ENCODE measurements around the gene GID8. TPM values are rescaled to one million over a fixed set of nuclear protein-coding genes. Genes with fewer than 3 reads are reported as not detected.

Gene GID8
- total RNA-seq, 1 donor from 2014 or later: 9.2 TPM

GRCh38 chr20:62982124-62983075 is 44.5 kb downstream of the GID8 start:
- Histone ChIP-seq H3K4me3 (no peak overlapping the region), H3K36me3 (no peaks in the 10 kb centered on the region), H3K27me3 (no peaks in the 10 kb centered on the region), H3K9me3 (no peaks in the 10 kb centered on the region), H3K27ac (no peak overlapping the region), H3K4me1 (no peaks in the 10 kb centered on the region)
- intact Hi-C loops (cut with DNase I): no loop called here
- DNase-seq (ENCODE audit: low spot score in 2 of 2): no peak
- TF ChIP-seq CTCF (IDR thresholded peaks at IDR 0.05): no peak

GRCh38 chr20:62983210-62983609 is 45.3 kb downstream of the GID8 start:
- TF ChIP-seq CTCF (IDR thresholded peaks at IDR 0.05): no peak
- Histone ChIP-seq H3K36me3 (no peaks in the 10 kb centered on the region), H3K27me3 (no peaks in the 10 kb centered on the region)

GRCh38 chr20:62984666-62985443 is 46.9 kb downstream of the GID8 start:
- DNase-seq (ENCODE audit: low spot score in 2 of 2): no peak

More at GRCh38 chr20:62983210-62983609, 45.3 kb downstream of the GID8 start:
- no peak overlapping the region for H3K27ac ChIP-seq
- intact Hi-C loops (cut with DNase I): no loop called here
- H3K4me1 ChIP-seq: no peaks in the 10 kb centered on the region
- DNase-seq (ENCODE audit: low spot score in 2 of 2): no peak
- H3K4me3 ChIP-seq: no peak overlapping the region
- H3K9me3 ChIP-seq: no peaks in the 10 kb centered on the region

DNA sequence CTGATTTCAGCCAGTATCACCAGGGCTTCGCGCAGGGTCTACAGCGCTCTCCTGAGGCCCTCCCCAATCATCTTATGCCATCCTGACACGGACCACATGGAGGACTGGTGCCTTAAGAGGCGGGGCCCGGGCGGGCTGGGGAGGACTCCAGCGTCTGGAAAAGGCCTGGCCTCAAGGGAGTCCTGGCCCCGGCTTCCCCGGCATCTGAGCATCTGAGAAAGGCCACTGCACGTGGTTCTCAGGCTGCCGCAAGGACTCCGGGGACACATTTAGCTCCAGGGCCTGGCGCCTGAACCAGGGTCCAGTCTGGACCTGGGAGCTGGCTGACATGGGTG is 47.5 kb downstream of the GID8 start:
- no peaks in the 10 kb centered on the region for H3K4me1 ChIP-seq
- no peaks in the 10 kb centered on the region for H3K9me3 ChIP-seq
- intact Hi-C loops (cut with DNase I): no loop called here
- no peak for TF ChIP-seq CTCF (IDR thresholded peaks at IDR 0.05)
- H3K27me3 ChIP-seq: no peaks in the 10 kb centered on the region
- H3K27ac ChIP-seq: no peak overlapping the region
- H3K4me3 ChIP-seq: no peak overlapping the region
- no peaks in the 10 kb centered on the region for H3K36me3 ChIP-seq
- DNase-seq (ENCODE audit: low spot score in 2 of 2): no peak

More at GRCh38 chr20:62984666-62985443, 46.9 kb downstream of the GID8 start:
- no peak for TF ChIP-seq CTCF (IDR thresholded peaks at IDR 0.05)
- Histone ChIP-seq H3K9me3 (no peaks in the 10 kb centered on the region), H3K4me1 (no peaks in the 10 kb centered on the region), H3K27me3 (no peaks in the 10 kb centered on the region), H3K36me3 (no peaks in the 10 kb centered on the region), H3K4me3 (no peak overlapping the region), H3K27ac (no peak overlapping the region)
- intact Hi-C loops (cut with DNase I): no loop called here

DNA sequence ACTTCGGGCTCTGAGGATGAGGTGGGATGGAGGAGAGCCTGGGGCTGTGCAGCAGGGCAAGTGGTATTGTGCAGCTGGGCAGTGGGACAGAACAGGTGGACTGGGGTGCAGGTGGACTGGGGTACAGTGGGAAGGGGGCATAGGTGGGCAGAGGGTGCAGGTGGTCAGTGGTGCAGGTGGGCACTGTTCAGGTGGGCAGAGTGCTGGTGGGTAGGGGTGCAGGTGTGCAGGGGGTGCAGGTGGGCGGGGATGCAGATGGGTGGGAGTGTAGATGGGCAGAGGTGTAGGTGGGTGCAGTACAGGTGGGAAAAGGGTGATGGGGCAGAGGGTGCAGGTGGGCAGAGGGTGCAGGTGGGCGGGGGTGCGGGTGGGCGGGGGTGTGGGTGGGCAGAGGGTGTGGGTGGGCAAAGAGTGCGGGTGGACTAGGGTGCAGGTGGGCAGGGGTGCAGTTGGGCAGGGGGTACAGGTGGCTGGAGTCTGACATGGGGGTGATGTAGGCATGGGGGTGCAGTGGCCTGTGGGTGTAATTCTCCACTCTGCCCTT is 48.4 kb downstream of the GID8 start:
- intact Hi-C loops (cut with DNase I): no loop called here
- no peaks in the 10 kb centered on the region for H3K27me3 ChIP-seq
- no peak for DNase-seq (ENCODE audit: low spot score in 2 of 2)

More for the DNA sequence above, 48.4 kb downstream of the GID8 start:
- H3K9me3 ChIP-seq: no peaks in the 10 kb centered on the region
- no peak overlapping the region for H3K27ac ChIP-seq
- H3K4me1 ChIP-seq: no peaks in the 10 kb centered on the region
- H3K4me3 ChIP-seq: no peak overlapping the region
- no peaks in the 10 kb centered on the region for H3K36me3 ChIP-seq
- no peak for TF ChIP-seq CTCF (IDR thresholded peaks at IDR 0.05)

Data from ascending aorta (tissue), 2 donors.